Caco-2 (cell line): ENCODE data around the gene EEPD1. TPM values are rescaled to one million over a fixed set of nuclear protein-coding genes. Genes with fewer than 3 reads are reported as not detected.

Source experiments
- BruUV-seq: library from RNA; stranded (reverse); fragments of 400-500 nt; replicated peaks from 2 replicates; lab custom pipeline; 2021; lab: Mats Ljungman, UMichigan
- CTCF ChIA-PET: fragments of 300-600 bp; sonication (Branson Sonifier 250); formaldehyde crosslinking; loops from one replicate; lab custom pipeline; 2022; ENCODE audit warnings: antibody characterized with exemption; lab: Charles Lee
- POLR2A ChIA-PET: fragments of 300-600 bp; sonication (Branson Sonifier 250); formaldehyde crosslinking; loops from one replicate; lab custom pipeline; 2022; ENCODE audit warnings: antibody characterized with exemption; lab: Charles Lee
- DNase-seq, 2 experiments: peaks; one replicate each; pipeline versions ENCODE4 v3.0.0 to v3.0.0-alpha.2; 2020 to 2022
- H3K27me3 ChIP-seq: replicated peaks from 2 replicates; pipeline ENCODE4 v1.6.0; 2011; ENCODE audit warnings: low read length; ENCODE audit not compliant: control insufficient read depth, insufficient read depth
- H3K36me3 ChIP-seq: 2 replicates; pipeline ENCODE4 v1.5.1; 2011; ENCODE audit warnings: low read length; ENCODE audit not compliant: control insufficient read depth, insufficient read depth
- H3K4me1 ChIP-seq: fragments of 250-450 bp; sonication (Bioruptor Pico); 2 replicates; pipeline ENCODE4 v1.5.1; 2020; ENCODE audit warnings: mild to moderate bottlenecking
- H3K4me3 ChIP-seq: 2 replicates; pipeline ENCODE4 v1.5.1; 2011; ENCODE audit warnings: low read depth, mild to moderate bottlenecking, control low read depth, low read length
- H3K9me3 ChIP-seq: fragments of 250-450 bp; sonication (Bioruptor Pico); 2 replicates; pipeline ENCODE4 v1.5.1; 2020; ENCODE audit warnings: mild to moderate bottlenecking, moderate library complexity
- H3K27ac Mint-ChIP-seq: one replicate; pipeline ENCODE4 v1.8.0; 2022; ENCODE audit warnings: mixed read lengths; ENCODE audit not compliant: unreplicated experiment
- H3K27me3 Mint-ChIP-seq: one replicate; pipeline ENCODE4 v1.8.0; 2022; ENCODE audit warnings: mixed read lengths; ENCODE audit not compliant: insufficient read depth, unreplicated experiment
- H3K36me3 Mint-ChIP-seq: one replicate; pipeline ENCODE4 v1.8.0; 2022; ENCODE audit warnings: mild to moderate bottlenecking, mixed read lengths; ENCODE audit not compliant: insufficient read depth, unreplicated experiment
- H3K4me1 Mint-ChIP-seq: one replicate; pipeline ENCODE4 v1.8.0; 2022; ENCODE audit warnings: low read depth, mixed read lengths; ENCODE audit not compliant: unreplicated experiment
- H3K4me3 Mint-ChIP-seq: one replicate; pipeline ENCODE4 v1.8.0; 2022; ENCODE audit warnings: mild to moderate bottlenecking, moderate library complexity, mixed read lengths; ENCODE audit not compliant: unreplicated experiment
- H3K9me3 Mint-ChIP-seq: one replicate; pipeline ENCODE4 v1.8.0; 2022; ENCODE audit warnings: mixed read lengths; ENCODE audit not compliant: unreplicated experiment
- CTCF ChIP-seq, 2 experiments: fragments of 200-600 bp in 1 of 2; IDR thresholded peaks; 1 replicate in 1 of 2; 2 replicates in 1 of 2; pipeline versions ENCODE4 v1.5.1 to v1.8.0; 2011 to 2022; ENCODE audit warnings: antibody characterized with exemption in 1 of 2, control low read depth in 1 of 2, inconsistent platforms in 1 of 2, low read depth in 1 of 2, low read length in 1 of 2, mild to moderate bottlenecking in 1 of 2, moderate library complexity in 1 of 2; ENCODE audit not compliant: insufficient read depth in 1 of 2, severe bottlenecking in 1 of 2, unreplicated experiment in 1 of 2
- intact Hi-C: fragments of 100-400 bp; cut with micrococcal nuclease; formaldehyde crosslinking; loops from one replicate; pipeline ENCODE4 v1.10.0; 2022; ENCODE audit not compliant: unreplicated experiment
- total RNA-seq: library from RNA; stranded (reverse); gene quantifications from 2 replicates; pipeline ENCODE4 v1.2.3, GENCODE V29; 2022

The EEPD1 gene
- total RNA-seq, 1 experiment from 2014 or later: 1.8 TPM

DNA sequence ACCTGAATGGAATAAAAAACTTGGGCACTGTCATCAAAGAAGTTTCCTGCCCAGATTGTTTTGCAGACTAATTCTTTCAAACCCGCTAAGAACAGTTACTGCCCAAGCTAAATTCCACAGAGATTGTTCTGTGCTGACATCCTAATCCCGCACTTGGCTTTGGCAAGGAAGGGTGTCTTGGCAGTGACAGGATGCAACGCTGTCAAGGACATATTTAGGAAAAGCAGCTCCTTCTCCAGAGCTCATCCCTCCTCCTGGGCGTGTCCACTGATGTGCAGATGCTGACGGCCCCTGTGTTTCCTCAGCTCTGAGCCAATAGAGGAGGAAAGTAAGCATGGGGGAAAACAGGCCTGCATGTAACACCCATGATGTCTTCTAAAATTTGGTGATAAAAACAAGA is 74.2 kb downstream of the EEPD1 start:
- no peak overlapping the region for H3K4me3 ChIP-seq
- TF ChIP-seq CTCF (IDR thresholded peaks at IDR 0.05; ENCODE audit: insufficient read depth in 1 of 2, low read depth in 1 of 2, low read length in 1 of 2, severe bottlenecking in 1 of 2, unreplicated experiment in 1 of 2): no peak
- Mint-ChIP-seq H3K36me3 (no peaks in the 10 kb centered on the region), H3K9me3 (no peaks in the 10 kb centered on the region), H3K27ac (no peak overlapping the region), H3K27me3 (no peaks in the 10 kb centered on the region), H3K4me3 (no peak overlapping the region), H3K4me1 (peaks cover under 1% of the 10 kb centered on the region)
- H3K4me1 ChIP-seq: no peaks in the 10 kb centered on the region
- H3K9me3 ChIP-seq: no peaks in the 10 kb centered on the region
- CTCF ChIA-PET: no interaction called here
- POLR2A ChIA-PET: no interaction called here
- DNase-seq: no peak
- no peaks in the 10 kb centered on the region for H3K36me3 ChIP-seq
- H3K27me3 ChIP-seq: no peaks in the 10 kb centered on the region
- intact Hi-C loops: no loop called here
- no TSS peak for BruUV-seq

DNA sequence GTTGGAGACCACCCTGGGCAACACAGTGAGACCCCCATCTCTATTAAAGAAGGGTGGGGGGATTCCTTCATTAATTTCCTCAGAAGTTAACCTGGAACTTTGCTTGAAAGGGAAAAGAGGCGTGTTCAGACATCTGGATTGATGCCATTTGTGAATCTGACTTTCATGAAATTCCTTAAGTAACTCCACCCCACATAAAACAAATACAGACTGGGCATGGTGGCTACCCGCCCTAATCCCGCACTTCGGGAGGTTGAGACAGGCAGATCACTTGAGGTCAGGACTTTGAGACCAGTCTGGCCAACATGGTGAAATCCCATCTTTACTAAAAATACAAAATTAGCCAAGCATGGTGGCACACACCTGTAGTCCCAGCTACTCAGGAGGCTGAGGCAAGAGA is 75.0 kb downstream of the EEPD1 start:
- no peak overlapping the region for H3K4me3 Mint-ChIP-seq
- H3K4me1 Mint-ChIP-seq: peaks cover 9% of the 10 kb centered on the region
- no peak for TF ChIP-seq CTCF (IDR thresholded peaks at IDR 0.05; ENCODE audit: insufficient read depth in 1 of 2, low read depth in 1 of 2, low read length in 1 of 2, severe bottlenecking in 1 of 2, unreplicated experiment in 1 of 2)
- CTCF ChIA-PET: no interaction called here
- Histone ChIP-seq H3K4me1 (peaks cover 6% of the 10 kb centered on the region), H3K36me3 (no peaks in the 10 kb centered on the region), H3K4me3 (no peak overlapping the region), H3K27me3 (no peaks in the 10 kb centered on the region), H3K9me3 (no peaks in the 10 kb centered on the region)
- no peak for DNase-seq
- H3K36me3 Mint-ChIP-seq: no peaks in the 10 kb centered on the region
- H3K27ac Mint-ChIP-seq: no peak overlapping the region
- H3K27me3 Mint-ChIP-seq: no peaks in the 10 kb centered on the region
- POLR2A ChIA-PET: no interaction called here
- BruUV-seq: no TSS peak
- no peaks in the 10 kb centered on the region for H3K9me3 Mint-ChIP-seq
- intact Hi-C loops: no loop called here

- Mint-ChIP-seq H3K27me3 (no peaks in the 10 kb centered on the region), H3K4me1 (peaks cover 15% of the 10 kb centered on the region), H3K27ac (no peak overlapping the region), H3K4me3 (no peak overlapping the region), H3K36me3 (no peaks in the 10 kb centered on the region), H3K9me3 (no peaks in the 10 kb centered on the region)
- Histone ChIP-seq H3K9me3 (no peaks in the 10 kb centered on the region), H3K27me3 (no peaks in the 10 kb centered on the region), H3K4me3 (no peak overlapping the region), H3K4me1 (peaks cover 11% of the 10 kb centered on the region), H3K36me3 (no peaks in the 10 kb centered on the region)
- no peak for DNase-seq
- POLR2A ChIA-PET: no interaction called here
- intact Hi-C loops: no loop called here
- no TSS peak for BruUV-seq
- CTCF ChIA-PET: interaction anchor here (0.7 kb wide), 1 partner anchor 260 kb away, joined by 3 read pairs; no protein-coding TSS in a partner anchor
- no peak for TF ChIP-seq CTCF (IDR thresholded peaks at IDR 0.05; ENCODE audit: insufficient read depth in 1 of 2, low read depth in 1 of 2, low read length in 1 of 2, severe bottlenecking in 1 of 2, unreplicated experiment in 1 of 2)
These were observed 78.4 kb downstream of the EEPD1 start for GRCh38 chr7:36231406-36231805.
